Kidney (tissue), 14 donors: ENCODE results near the gene GDPD4. TPM values are rescaled to one million over a fixed set of nuclear protein-coding genes. Genes with fewer than 3 reads are reported as not detected.

Source experiments
- DNase-seq, 5 donors: peaks; one replicate each; pipeline ENCODE4 v3.0.0-alpha.2; 2013 to 2020
- FAIRE-seq: peaks from 2 replicates; lab custom pipeline; 2012; peaks lifted over from hg19 to GRCh38; lab: Jason Lieb, UNC
- H3K27ac ChIP-seq, 2 donors: one replicate each; pipeline ENCODE4 v1.7.0; 2013; ENCODE audit warnings: low read depth in 2 of 2, low read length in 2 of 2, inconsistent platforms in 1 of 2
- H3K27me3 ChIP-seq: one replicate; pipeline ENCODE4 v1.7.1; 2013; ENCODE audit warnings: low read length, inconsistent platforms; ENCODE audit not compliant: control insufficient read depth, insufficient read depth
- H3K36me3 ChIP-seq, 3 donors: one replicate each; pipeline versions ENCODE4 v1.7.0 to v1.7.1; 2013; ENCODE audit warnings: low read length in 3 of 3, control low read depth in 1 of 3, inconsistent platforms in 1 of 3; ENCODE audit not compliant: insufficient read depth in 3 of 3, control insufficient read depth in 2 of 3
- H3K4me1 ChIP-seq, 3 donors: one replicate each; pipeline versions ENCODE4 v1.7.0 to v1.7.1; 2013; ENCODE audit warnings: low read length in 3 of 3, inconsistent platforms in 1 of 3, low read depth in 1 of 3; ENCODE audit not compliant: control insufficient read depth in 2 of 3, insufficient read depth in 2 of 3
- H3K4me3 ChIP-seq, 3 donors: one replicate each; pipeline versions ENCODE4 v1.7.0 to v1.8.1; 2013; ENCODE audit warnings: low read length in 3 of 3, control low read depth in 1 of 3, inconsistent platforms in 1 of 3
- H3K9ac ChIP-seq, 3 donors: one replicate each; pipeline versions ENCODE4 v1.7.0 to v1.7.1; 2013; ENCODE audit warnings: low read length in 3 of 3, control low read depth in 1 of 3, inconsistent platforms in 1 of 3
- H3K9me3 ChIP-seq, 3 donors: one replicate each; pipeline versions ENCODE4 v1.7.0 to v1.7.1; 2013; ENCODE audit warnings: low read length in 3 of 3, control low read depth in 1 of 3, inconsistent platforms in 1 of 3; ENCODE audit not compliant: control insufficient read depth in 2 of 3, insufficient read depth in 1 of 3
- intact Hi-C: fragments of 100-400 bp; cut with DNase I; formaldehyde crosslinking; loops from one replicate; pipeline ENCODE4 v1.11.1; 2022
- polyA plus RNA-seq: library from polyadenylated mRNA; stranded (reverse); fragments of 350-450 nt; fragmentation: Illumina TruSeq; extraction: RNeasy Lipid Tissue Mini Kit (QIAGEN cat#74804); gene quantifications from one replicate; pipeline ENCODE4 v1.2.3, GENCODE V29; 2014; ENCODE audit warnings: low read depth, low replicate concordance; ENCODE audit not compliant: insufficient read depth
- total RNA-seq: library from RNA; stranded (reverse); fragmentation: NEBNext Ultra II Directional; extraction: Animal tissue kit (Norgen Biotek cat#: 25700); gene quantifications from one replicate; pipeline ENCODE4 v1.2.1, GENCODE V29; 2021
- TF ChIP-seq, protein P1 (sequence below): IDR thresholded peaks from 3 replicates; pipeline ENCODE4 v1.5.1; 2012; ENCODE audit warnings: mild to moderate bottlenecking, moderate library complexity, borderline replicate concordance; ENCODE audit not compliant: insufficient read depth; ENCODE audit errors: extremely low read depth
- donor health status: control.
- donor health status: control.
- donor health status: control.
- donor health status: control.
- donor health status: control.
- donor health status: DM: yes; HTN: yes; CAD: no.
- donor health status: Normal renal cell carcinoma (clear cell type).

GDPD4 gene
- total and polyA plus RNA-seq, 2 donors from 2014 or later: not detected

DNA sequence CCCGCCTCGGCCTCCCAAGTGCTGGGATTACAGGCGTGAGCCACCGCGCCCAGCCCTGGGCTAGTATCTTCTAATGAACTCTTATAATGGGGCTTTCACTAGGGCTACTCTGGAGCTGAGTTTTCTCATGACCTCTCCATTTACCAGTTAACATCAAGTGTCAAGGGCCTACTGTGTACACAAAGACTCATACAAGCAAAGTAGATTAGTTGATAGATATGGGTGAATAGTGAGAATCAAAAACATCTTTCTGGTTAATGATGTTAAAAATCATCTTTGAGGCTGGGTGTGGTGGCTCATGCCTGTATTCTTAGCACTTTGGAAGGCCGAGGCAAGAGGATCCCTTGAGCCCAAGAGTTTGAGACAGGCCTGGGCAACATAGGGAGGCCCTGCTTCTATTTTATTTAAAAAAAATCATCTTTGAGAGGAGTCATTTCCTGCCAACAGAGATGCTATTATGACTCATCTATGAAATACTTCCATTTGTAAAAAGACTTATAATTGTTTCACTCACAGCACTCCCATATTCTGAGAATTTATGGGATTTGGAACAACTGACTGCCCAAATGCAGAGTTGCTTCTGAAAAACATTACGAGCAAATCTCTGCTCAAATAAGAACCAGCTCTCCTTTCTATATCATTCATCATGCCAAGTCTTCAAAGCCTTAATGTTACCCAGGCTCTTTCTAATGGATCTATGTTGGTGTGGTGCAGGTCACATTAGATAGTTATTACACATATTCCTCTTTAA is 57.0 kb downstream of the GDPD4 start:
- Histone ChIP-seq H3K9ac (no peak overlapping the region), H3K27ac (no peak overlapping the region), H3K27me3 (no peaks in the 10 kb centered on the region), H3K36me3 (no peaks in the 10 kb centered on the region), H3K9me3 (no peaks in the 10 kb centered on the region), H3K4me1 (no peaks in the 10 kb centered on the region), H3K4me3 (no peak overlapping the region)
- FAIRE-seq (no peak), DNase-seq (no peak)
- TF ChIP-seq, protein P1, sequence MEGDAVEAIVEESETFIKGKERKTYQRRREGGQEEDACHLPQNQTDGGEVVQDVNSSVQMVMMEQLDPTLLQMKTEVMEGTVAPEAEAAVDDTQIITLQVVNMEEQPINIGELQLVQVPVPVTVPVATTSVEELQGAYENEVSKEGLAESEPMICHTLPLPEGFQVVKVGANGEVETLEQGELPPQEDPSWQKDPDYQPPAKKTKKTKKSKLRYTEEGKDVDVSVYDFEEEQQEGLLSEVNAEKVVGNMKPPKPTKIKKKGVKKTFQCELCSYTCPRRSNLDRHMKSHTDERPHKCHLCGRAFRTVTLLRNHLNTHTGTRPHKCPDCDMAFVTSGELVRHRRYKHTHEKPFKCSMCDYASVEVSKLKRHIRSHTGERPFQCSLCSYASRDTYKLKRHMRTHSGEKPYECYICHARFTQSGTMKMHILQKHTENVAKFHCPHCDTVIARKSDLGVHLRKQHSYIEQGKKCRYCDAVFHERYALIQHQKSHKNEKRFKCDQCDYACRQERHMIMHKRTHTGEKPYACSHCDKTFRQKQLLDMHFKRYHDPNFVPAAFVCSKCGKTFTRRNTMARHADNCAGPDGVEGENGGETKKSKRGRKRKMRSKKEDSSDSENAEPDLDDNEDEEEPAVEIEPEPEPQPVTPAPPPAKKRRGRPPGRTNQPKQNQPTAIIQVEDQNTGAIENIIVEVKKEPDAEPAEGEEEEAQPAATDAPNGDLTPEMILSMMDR: no peak
- intact Hi-C loops: no loop called here

- no peak for DNase-seq
These were observed 64.6 kb downstream of the GDPD4 start for GRCh38 chr11:77236901-77237300.

GRCh38 chr11:77233011-77233410 is 68.5 kb downstream of the GDPD4 start:
- H3K27ac ChIP-seq: no peak overlapping the region

More at GRCh38 chr11:77236901-77237300, 64.6 kb downstream of the GDPD4 start:
- no peaks in the 10 kb centered on the region for H3K9me3 ChIP-seq
- no peak overlapping the region for H3K9ac ChIP-seq
- H3K4me1 ChIP-seq: no peaks in the 10 kb centered on the region
- TF ChIP-seq, protein P1: no peak
- intact Hi-C loops: no loop called here
- H3K27ac ChIP-seq: no peak overlapping the region
- H3K36me3 ChIP-seq: no peaks in the 10 kb centered on the region
- no peak overlapping the region for H3K4me3 ChIP-seq
- FAIRE-seq: no peak
- no peaks in the 10 kb centered on the region for H3K27me3 ChIP-seq

More at GRCh38 chr11:77233011-77233410, 68.5 kb downstream of the GDPD4 start:
- TF ChIP-seq, protein P1: no peak
- H3K27me3 ChIP-seq: no peaks in the 10 kb centered on the region
- H3K4me1 ChIP-seq: no peaks in the 10 kb centered on the region
- no peak for DNase-seq
- no peak overlapping the region for H3K4me3 ChIP-seq
- no peaks in the 10 kb centered on the region for H3K36me3 ChIP-seq
- no peak for FAIRE-seq
- H3K9ac ChIP-seq: no peak overlapping the region
- intact Hi-C loops: no loop called here
- no peaks in the 10 kb centered on the region for H3K9me3 ChIP-seq
